HUES6 (cell line): ENCODE measurements around the gene DOCK8.
"Not testable (repeated sequence)": the region's sequence is repeated elsewhere in the genome, so short reads cannot be mapped to it uniquely, and the experiment has no call there.

Experiments used
- H3K27ac ChIP-seq: 2 replicates; pipeline ENCODE4 v1.7.0; 2013; ENCODE audit warnings: low read depth, mild to moderate bottlenecking, low read length, inconsistent platforms
- H3K27me3 ChIP-seq: 2 replicates; pipeline ENCODE4 v1.6.1; 2013; ENCODE audit warnings: low read length; ENCODE audit not compliant: control insufficient read depth, insufficient read depth
- H3K36me3 ChIP-seq: 2 replicates; pipeline ENCODE4 v1.6.1; 2013; ENCODE audit warnings: low read length; ENCODE audit not compliant: control insufficient read depth, insufficient read depth
- H3K4me1 ChIP-seq: 2 replicates; pipeline ENCODE4 v1.6.1; 2013; ENCODE audit warnings: low read length; ENCODE audit not compliant: control insufficient read depth, insufficient read depth
- H3K4me3 ChIP-seq: 2 replicates; pipeline ENCODE4 v1.5.1; 2013; ENCODE audit warnings: low read depth, low read length
- H3K9ac ChIP-seq: one replicate; pipeline ENCODE4 v1.6.1; 2013; ENCODE audit warnings: mild to moderate bottlenecking, low read length
- H3K9me3 ChIP-seq: 2 replicates; pipeline ENCODE4 v1.6.1; 2013; ENCODE audit warnings: low read depth, low read length; ENCODE audit not compliant: control insufficient read depth, insufficient read depth

DOCK8 gene

DNA sequence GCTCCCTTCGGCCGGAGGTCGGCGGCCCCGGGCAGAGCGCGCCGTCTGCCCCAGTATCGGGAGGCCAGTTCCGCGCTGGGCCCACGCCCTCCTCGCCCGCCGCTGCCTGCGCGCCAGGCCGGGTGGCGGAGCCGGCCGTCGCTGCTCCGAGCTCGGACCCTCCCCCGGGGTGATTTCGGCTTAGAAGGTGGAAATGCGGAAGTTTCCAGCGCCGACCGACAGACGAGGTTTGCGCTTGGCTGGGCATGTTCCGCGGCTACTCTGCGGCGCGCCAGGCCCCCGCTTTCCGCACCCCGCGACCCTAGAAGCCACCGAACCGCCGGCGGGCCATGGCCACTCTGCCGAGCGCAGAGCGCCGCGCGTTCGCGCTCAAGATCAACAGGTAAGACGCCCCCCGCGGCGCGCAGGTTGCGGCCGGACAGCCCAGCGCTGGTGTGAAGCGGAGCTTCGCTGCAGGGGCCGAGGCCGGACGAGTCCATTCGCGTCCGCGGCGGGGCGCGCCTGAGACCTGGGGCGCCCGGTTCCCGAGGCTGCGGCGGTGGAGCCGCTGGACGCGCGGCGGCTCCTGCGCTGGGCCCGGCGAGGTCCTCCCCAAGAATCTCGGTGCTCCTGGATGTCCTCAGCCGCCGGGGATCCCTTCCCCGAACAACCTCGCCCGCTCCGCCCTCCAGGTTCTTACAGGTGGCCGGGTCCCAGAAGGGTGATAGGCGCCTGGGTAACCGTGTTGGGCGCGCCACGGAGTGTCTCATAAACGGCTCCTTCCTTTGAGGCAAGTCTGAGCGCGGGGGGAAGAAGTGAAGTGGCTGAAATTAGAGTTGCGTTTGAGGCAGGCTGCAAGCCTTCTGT is at the start of gene DOCK8:
DOCK8 (plus strand) TSS at position 218 of the 846 bp plus-strand sequence; CDS start at position 330, 112 bp downstream.
- Histone ChIP-seq H3K4me1 (peaks cover 5% of the 10 kb centered on the region; the same call in 1 of the 2 replicates), H3K9ac (peak within 1 kb of the TSS; percentile 85), H3K4me3 (peak within 1 kb of the TSS; percentile 89), H3K27me3 (peaks cover 43% of the 10 kb centered on the region), H3K36me3 (no peaks in the 10 kb centered on the region), H3K9me3 (no peaks in the 10 kb centered on the region), H3K27ac (peak within 1 kb of the TSS; percentile 54; the same call in 1 of the 2 replicates)

GRCh38 chr9:169757-170156 is 44.9 kb upstream of the DOCK8 start:
- H3K36me3 ChIP-seq, H3K9ac ChIP-seq, H3K4me3 ChIP-seq, H3K4me1 ChIP-seq, H3K9me3 ChIP-seq, H3K27ac ChIP-seq, H3K27me3 ChIP-seq: not testable (repeated sequence)

DNA sequence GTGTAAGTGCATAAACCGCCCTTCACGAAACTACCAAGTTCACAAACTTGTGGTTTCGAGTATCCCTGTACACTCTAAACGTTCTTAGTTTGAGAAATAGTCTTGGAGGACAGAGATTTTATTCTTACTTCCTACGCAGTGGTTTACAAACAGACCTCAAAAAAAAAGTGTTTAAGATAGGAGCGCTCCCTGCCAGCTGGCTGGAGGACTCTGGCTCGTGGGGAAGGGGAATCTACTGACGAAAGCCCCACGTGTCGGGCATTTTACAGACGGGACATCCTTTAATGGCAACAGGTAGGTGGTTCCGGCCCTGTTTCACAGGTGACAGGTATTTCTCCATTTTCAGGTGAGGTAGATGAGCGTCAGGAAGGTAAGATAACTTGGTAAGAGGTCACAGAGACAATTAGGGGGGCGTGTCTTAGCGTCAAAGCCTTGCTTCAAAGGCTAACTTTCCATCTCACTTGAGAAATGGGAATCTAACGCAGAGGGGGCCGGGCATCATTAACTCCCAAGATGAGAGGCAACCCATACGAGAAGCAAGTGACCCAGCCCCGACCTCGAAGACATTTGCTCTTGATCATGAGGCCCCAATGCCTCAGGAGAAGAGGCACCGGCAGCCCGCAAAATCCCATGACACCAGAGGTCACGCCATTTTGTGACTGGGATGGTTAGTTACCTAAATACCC is 36.4 kb upstream of the DOCK8 start:
- not testable (repeated sequence) for H3K27ac ChIP-seq, H3K9me3 ChIP-seq, H3K4me1 ChIP-seq, H3K27me3 ChIP-seq, H3K36me3 ChIP-seq
- Histone ChIP-seq H3K4me3 (peak overlapping the region; percentile 64), H3K9ac (peak overlapping the region; percentile 60)

GRCh38 chr9:178970-179383 is 35.7 kb upstream of the DOCK8 start, which contains the start of gene ZNG1A:
ZNG1A (minus strand) TSS chr9:179056; CDS start chr9:178969, 87 bp downstream.
- H3K36me3 ChIP-seq = not testable (repeated sequence)

GRCh38 chr9:199601-200000 is 15.1 kb upstream of the DOCK8 start:
- H3K4me3 ChIP-seq, H3K9ac ChIP-seq, H3K27me3 ChIP-seq, H3K27ac ChIP-seq, H3K9me3 ChIP-seq, H3K4me1 ChIP-seq, H3K36me3 ChIP-seq: not testable (repeated sequence)

More at GRCh38 chr9:178970-179383, 35.7 kb upstream of the DOCK8 start, which contains the start of gene ZNG1A:
- H3K4me1 ChIP-seq, H3K9me3 ChIP-seq, H3K27ac ChIP-seq, H3K27me3 ChIP-seq: not testable (repeated sequence)
- Histone ChIP-seq H3K9ac (peak within 1 kb of the TSS; percentile 60), H3K4me3 (peak within 1 kb of the TSS; percentile 64)

- Histone ChIP-seq H3K27me3 (no peaks in the 10 kb centered on the region), H3K4me3 (no peak overlapping the region), H3K9me3 (no peaks in the 10 kb centered on the region), H3K4me1 (no peaks in the 10 kb centered on the region), H3K36me3 (no peaks in the 10 kb centered on the region), H3K27ac (no peak overlapping the region), H3K9ac (no peak overlapping the region)
These were observed 8.2 kb upstream of the DOCK8 start for GRCh38 chr9:206481-206880.

GRCh38 chr9:209143-209758 is 5.4 kb upstream of the DOCK8 start:
- H3K4me1 ChIP-seq = no peaks in the 10 kb centered on the region
- peaks cover 14% of the 10 kb centered on the region for H3K27me3 ChIP-seq
- H3K9ac ChIP-seq = no peak overlapping the region
- no peaks in the 10 kb centered on the region for H3K9me3 ChIP-seq
- no peak overlapping the region for H3K27ac ChIP-seq
- H3K4me3 ChIP-seq = no peak overlapping the region
- no peaks in the 10 kb centered on the region for H3K36me3 ChIP-seq

DNA sequence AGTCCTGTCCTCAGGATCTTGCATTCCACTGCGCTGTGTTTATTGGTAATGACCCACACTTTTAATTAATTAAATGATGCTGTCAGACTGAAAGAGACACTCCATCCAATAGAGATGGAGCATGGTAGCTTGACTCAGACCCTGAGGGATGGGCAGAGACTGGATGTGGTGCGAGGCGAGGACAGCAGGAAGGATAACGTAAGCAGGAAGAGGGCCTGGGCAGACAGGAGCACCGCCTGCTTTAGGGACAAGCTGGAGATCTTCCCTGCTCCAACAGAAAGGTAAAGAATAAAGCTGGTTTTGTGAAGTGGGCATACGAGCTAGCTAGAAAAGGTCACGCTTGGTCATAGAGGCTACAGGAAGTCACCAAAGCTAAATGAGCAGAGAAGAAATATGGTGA is 3.6 kb upstream of the DOCK8 start:
- Histone ChIP-seq H3K9me3 (no peaks in the 10 kb centered on the region), H3K27me3 (peaks cover 31% of the 10 kb centered on the region), H3K36me3 (no peaks in the 10 kb centered on the region), H3K4me1 (no peaks in the 10 kb centered on the region), H3K27ac (no peak overlapping the region), H3K9ac (no peak overlapping the region), H3K4me3 (no peak overlapping the region)

DNA sequence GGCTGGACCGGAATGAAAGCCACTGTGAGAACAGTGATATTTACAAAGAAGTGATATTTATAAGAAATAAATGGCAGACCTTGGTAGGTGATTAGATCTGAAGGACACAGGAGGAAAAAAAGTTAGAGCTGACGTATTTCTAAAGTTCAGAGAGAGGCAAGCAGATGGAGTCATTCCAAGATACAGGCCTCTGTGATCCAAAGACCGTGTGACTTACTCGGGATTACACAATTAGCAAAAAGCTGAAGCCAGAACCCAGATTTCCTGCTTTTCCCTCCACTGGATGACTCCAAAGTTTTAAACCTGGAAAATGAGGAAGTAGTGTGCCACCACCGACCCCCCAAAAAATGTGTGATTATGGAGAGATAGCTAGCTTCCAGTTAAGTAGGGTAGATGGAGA is 3.1 kb upstream of the DOCK8 start:
- peaks cover 36% of the 10 kb centered on the region for H3K27me3 ChIP-seq
- H3K9ac ChIP-seq = no peak overlapping the region
- no peaks in the 10 kb centered on the region for H3K4me1 ChIP-seq
- no peaks in the 10 kb centered on the region for H3K36me3 ChIP-seq
- H3K9me3 ChIP-seq = no peaks in the 10 kb centered on the region
- H3K27ac ChIP-seq = no peak overlapping the region
- H3K4me3 ChIP-seq = no peak overlapping the region

- Histone ChIP-seq H3K27me3 (peaks cover 43% of the 10 kb centered on the region), H3K4me3 (no peak overlapping the region), H3K36me3 (no peaks in the 10 kb centered on the region), H3K9ac (no peak overlapping the region), H3K27ac (no peak overlapping the region), H3K4me1 (peaks cover 5% of the 10 kb centered on the region; the same call in 1 of the 2 replicates), H3K9me3 (no peaks in the 10 kb centered on the region)
These were observed 2.4 kb upstream of the DOCK8 start for GRCh38 chr9:212297-212696.

DNA sequence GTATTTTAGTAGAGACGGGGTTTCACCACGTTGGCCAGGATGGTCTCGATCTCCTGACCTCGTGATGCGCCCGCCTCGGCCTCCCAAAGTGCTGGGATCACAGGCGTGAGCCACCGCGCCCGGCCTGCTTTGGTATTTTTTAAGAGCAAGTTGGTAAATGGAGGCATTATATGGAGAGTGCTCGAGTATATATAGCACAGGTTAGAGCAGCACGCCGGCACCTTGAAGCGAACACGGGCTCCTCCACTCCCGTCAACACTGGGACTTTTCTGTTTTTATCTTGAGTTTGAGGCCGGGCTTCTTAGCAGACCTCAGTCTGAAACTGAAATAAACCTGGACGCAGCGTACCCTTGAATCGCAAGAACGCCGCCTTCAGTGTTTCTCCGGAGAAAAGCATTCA is 764 bp upstream of the DOCK8 start:
- Histone ChIP-seq H3K4me3 (peak overlapping the region; percentile 89; the same call in 1 of the 2 replicates), H3K27me3 (peaks cover 43% of the 10 kb centered on the region)
- H3K9ac ChIP-seq = not testable (repeated sequence)

More for the DNA sequence above, 764 bp upstream of the DOCK8 start:
- H3K4me1 ChIP-seq, H3K9me3 ChIP-seq, H3K36me3 ChIP-seq, H3K27ac ChIP-seq: not testable (repeated sequence)
